ENCODE results near the gene CTSF. TPM values are rescaled to one million over a fixed set of nuclear protein-coding genes. Genes with fewer than 3 reads are reported as not detected.
"Not testable (repeated sequence)": the region's sequence is repeated elsewhere in the genome, so short reads cannot be mapped to it uniquely, and the experiment has no call there.

The CTSF gene
- total RNA-seq, 1 donor from 2014 or later: 31.1 TPM

DNA sequence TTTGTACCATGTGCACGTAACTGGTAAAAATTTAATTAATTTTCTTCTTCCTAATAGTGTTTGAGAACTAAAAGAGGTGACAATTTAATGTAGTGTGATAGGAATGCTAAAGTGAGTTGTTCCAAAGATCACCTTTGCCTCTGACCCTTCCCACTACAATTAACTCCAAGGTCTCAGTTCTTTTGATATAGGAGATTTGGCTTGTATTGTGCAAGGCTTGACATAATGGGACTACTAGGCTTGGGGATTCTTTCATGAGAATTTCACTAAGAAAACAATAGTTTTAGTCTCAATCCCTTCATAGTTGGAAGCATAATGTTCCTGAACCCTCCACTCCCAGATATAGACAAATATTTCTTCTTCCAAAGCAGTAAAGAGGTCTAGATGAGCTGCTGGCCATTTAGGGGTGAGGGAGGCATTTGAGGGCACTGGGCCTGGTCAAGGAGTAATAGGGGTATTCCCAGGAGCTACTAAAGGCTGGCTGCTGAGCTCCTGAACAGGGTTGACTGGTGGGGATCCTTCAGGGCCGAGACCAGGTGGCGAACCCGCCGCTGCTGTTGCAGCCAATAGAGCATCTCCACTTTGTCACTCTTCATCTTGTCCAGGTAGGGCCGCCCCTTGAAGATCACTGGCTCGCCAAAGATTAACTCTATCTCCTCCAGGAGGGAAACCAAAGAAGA is 21.7 kb upstream of the CTSF start:
- H3K9me3 Mint-ChIP-seq (ENCODE audit: unreplicated experiment): peaks cover 14% of the 10 kb centered on the region

DNA sequence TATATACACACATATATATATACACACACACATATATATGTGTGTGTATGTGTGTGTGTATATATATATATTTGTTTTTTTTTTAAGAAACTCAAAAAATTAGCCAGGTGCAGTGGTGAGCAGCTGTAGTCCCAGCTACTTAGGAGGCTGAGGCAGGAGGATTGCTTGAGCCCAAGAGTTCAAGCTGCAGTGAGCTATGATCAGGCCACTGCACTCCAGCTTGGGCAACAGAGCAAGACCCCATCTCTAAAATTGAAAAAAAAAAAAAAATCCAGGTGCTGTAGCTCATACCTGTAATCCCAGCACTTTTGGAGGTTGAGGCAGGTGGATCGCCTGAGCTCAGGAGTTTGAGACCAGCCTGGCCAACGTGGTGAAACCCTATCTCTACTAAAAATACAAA is 20.9 kb upstream of the CTSF start:
- not testable (repeated sequence) for H3K4me1 Mint-ChIP-seq (ENCODE audit: low read depth, unreplicated experiment); H3K4me3 Mint-ChIP-seq (ENCODE audit: unreplicated experiment); H3K27ac Mint-ChIP-seq (ENCODE audit: unreplicated experiment); DNase-seq; H3K27me3 Mint-ChIP-seq (ENCODE audit: unreplicated experiment); H3K36me3 Mint-ChIP-seq (ENCODE audit: unreplicated experiment)
- H3K9me3 Mint-ChIP-seq (ENCODE audit: unreplicated experiment): peaks cover 14% of the 10 kb centered on the region

More for the DNA sequence above, 21.7 kb upstream of the CTSF start:
- no peak overlapping the region for H3K4me3 Mint-ChIP-seq (ENCODE audit: unreplicated experiment)
- H3K36me3 Mint-ChIP-seq (ENCODE audit: unreplicated experiment): no peaks in the 10 kb centered on the region
- TF ChIP-seq, protein P1, sequence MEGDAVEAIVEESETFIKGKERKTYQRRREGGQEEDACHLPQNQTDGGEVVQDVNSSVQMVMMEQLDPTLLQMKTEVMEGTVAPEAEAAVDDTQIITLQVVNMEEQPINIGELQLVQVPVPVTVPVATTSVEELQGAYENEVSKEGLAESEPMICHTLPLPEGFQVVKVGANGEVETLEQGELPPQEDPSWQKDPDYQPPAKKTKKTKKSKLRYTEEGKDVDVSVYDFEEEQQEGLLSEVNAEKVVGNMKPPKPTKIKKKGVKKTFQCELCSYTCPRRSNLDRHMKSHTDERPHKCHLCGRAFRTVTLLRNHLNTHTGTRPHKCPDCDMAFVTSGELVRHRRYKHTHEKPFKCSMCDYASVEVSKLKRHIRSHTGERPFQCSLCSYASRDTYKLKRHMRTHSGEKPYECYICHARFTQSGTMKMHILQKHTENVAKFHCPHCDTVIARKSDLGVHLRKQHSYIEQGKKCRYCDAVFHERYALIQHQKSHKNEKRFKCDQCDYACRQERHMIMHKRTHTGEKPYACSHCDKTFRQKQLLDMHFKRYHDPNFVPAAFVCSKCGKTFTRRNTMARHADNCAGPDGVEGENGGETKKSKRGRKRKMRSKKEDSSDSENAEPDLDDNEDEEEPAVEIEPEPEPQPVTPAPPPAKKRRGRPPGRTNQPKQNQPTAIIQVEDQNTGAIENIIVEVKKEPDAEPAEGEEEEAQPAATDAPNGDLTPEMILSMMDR (IDR thresholded peaks at IDR 0.05; ENCODE audit: partially characterized antibody, unreplicated experiment): no peak
- DNase-seq: no peak
- H3K27me3 Mint-ChIP-seq (ENCODE audit: unreplicated experiment): peaks cover 7% of the 10 kb centered on the region
- no peak overlapping the region for H3K27ac Mint-ChIP-seq (ENCODE audit: unreplicated experiment)
- peaks cover 6% of the 10 kb centered on the region for H3K4me1 Mint-ChIP-seq (ENCODE audit: low read depth, unreplicated experiment)

DNA sequence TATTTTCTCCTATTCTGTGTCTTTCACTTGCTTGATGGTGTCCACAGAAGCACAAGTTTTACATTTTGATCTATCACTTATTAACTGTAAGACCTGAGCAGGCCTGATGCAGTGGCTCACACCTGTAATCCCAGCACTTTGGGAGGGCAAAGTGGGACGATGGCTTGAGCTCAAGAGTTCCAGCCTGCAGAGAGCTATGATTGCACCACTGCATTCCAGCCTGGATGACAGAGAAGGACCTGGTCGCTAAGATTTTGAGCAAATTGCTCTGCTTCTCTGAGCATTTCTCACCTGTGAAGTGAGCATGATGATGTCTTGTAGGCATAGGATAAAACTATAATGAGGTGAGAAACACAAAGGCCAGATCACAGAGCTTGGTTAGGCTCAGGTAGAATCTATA is 17.7 kb upstream of the CTSF start:
- H3K27me3 Mint-ChIP-seq (ENCODE audit: unreplicated experiment): peaks cover 2% of the 10 kb centered on the region
- no peak overlapping the region for H3K4me3 Mint-ChIP-seq (ENCODE audit: unreplicated experiment)
- no peak overlapping the region for H3K27ac Mint-ChIP-seq (ENCODE audit: unreplicated experiment)
- peaks cover 5% of the 10 kb centered on the region for H3K36me3 Mint-ChIP-seq (ENCODE audit: unreplicated experiment)
- DNase-seq: no peak
- TF ChIP-seq, protein P1 (IDR thresholded peaks at IDR 0.05; ENCODE audit: partially characterized antibody, unreplicated experiment): no peak
- H3K9me3 Mint-ChIP-seq (ENCODE audit: unreplicated experiment): peaks cover 11% of the 10 kb centered on the region
- no peaks in the 10 kb centered on the region for H3K4me1 Mint-ChIP-seq (ENCODE audit: low read depth, unreplicated experiment)

DNA sequence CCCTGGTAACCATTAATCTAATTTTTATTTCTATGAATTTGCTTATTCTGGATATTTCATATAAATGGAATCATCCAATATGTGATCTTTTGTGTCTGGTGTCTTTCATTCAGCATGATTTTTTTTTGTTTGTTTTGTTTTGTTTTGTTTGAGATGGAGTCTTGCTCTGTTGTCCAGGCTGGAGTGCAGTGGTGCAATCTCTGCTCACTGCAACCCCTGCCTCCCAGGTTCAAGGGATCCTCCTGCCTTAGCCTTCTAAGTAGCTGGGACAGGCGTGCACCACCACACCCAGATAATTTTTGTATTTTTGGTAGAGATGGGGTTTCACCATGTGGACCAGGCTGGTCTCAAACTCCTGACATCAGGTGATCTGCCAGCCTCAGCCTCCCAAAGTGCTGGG is 17.0 kb upstream of the CTSF start:
- not testable (repeated sequence) for H3K9me3 Mint-ChIP-seq (ENCODE audit: unreplicated experiment)

DNA sequence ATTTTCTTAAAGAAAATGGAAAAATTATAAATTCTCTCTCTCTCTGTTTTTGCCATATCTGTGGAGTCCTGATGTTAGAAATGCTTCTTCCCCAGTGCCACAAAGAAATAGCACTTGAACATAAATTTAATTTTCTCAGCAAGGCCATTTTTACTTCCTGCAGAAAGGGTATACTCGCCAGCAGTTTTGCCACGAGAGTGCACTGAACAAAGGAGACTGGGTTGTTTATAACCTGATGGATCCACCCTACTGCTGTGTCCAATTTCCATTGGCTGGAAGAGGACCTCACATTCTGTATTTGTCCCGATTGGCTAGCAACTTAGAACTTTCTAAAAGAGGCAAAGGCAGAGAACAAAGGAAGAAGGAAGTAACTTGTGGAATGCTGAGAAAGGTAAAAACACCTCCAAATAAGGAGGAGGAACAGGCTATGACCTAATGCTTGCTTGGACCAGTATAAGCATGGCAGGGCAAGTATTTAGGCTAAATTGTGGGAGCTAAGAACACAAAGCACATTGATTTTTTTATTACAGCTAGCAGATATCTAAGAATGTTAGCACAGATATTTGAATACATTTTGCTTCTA is 14.2 kb upstream of the CTSF start:
- H3K27me3 Mint-ChIP-seq (ENCODE audit: unreplicated experiment); DNase-seq; H3K9me3 Mint-ChIP-seq (ENCODE audit: unreplicated experiment); H3K27ac Mint-ChIP-seq (ENCODE audit: unreplicated experiment); H3K36me3 Mint-ChIP-seq (ENCODE audit: unreplicated experiment); H3K4me3 Mint-ChIP-seq (ENCODE audit: unreplicated experiment); H3K4me1 Mint-ChIP-seq (ENCODE audit: low read depth, unreplicated experiment): not testable (repeated sequence)

More for the DNA sequence above, 17.0 kb upstream of the CTSF start:
- not testable (repeated sequence) for H3K36me3 Mint-ChIP-seq (ENCODE audit: unreplicated experiment); DNase-seq; H3K4me1 Mint-ChIP-seq (ENCODE audit: low read depth, unreplicated experiment); H3K27me3 Mint-ChIP-seq (ENCODE audit: unreplicated experiment); H3K4me3 Mint-ChIP-seq (ENCODE audit: unreplicated experiment); H3K27ac Mint-ChIP-seq (ENCODE audit: unreplicated experiment)

DNA sequence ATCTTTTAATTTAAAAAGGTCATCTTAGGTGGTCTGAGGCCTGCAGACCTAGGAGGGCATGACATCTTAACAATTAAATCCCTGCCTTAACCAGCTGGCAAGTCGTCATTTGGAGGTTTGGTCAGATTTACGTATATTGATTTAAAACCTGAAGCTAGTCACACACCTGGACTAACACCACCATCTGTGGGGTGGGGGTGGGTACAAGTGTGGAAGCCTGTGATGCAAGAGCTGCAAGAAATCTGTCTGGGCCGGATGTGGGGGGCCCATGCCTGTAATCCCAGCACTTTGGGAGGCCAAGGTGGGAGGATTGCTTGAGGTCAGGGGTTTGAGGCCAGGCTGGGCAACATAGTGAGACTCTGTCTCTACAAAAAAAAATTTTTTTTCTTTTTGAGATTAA is 12.9 kb upstream of the CTSF start:
- peaks cover 5% of the 10 kb centered on the region for H3K36me3 Mint-ChIP-seq (ENCODE audit: unreplicated experiment)
- no peaks in the 10 kb centered on the region for H3K4me1 Mint-ChIP-seq (ENCODE audit: low read depth, unreplicated experiment)
- H3K9me3 Mint-ChIP-seq (ENCODE audit: unreplicated experiment): peaks cover 5% of the 10 kb centered on the region
- no peak overlapping the region for H3K4me3 Mint-ChIP-seq (ENCODE audit: unreplicated experiment)
- no peak overlapping the region for H3K27ac Mint-ChIP-seq (ENCODE audit: unreplicated experiment)
- TF ChIP-seq, protein P1 (IDR thresholded peaks at IDR 0.05; ENCODE audit: partially characterized antibody, unreplicated experiment): no peak
- DNase-seq: no peak
- H3K27me3 Mint-ChIP-seq (ENCODE audit: unreplicated experiment): no peaks in the 10 kb centered on the region

Data from glutamatergic neuron (in vitro differentiated cells).